Measurements from ENCODE around the gene ARHGEF28.

The ARHGEF28 gene

DNA sequence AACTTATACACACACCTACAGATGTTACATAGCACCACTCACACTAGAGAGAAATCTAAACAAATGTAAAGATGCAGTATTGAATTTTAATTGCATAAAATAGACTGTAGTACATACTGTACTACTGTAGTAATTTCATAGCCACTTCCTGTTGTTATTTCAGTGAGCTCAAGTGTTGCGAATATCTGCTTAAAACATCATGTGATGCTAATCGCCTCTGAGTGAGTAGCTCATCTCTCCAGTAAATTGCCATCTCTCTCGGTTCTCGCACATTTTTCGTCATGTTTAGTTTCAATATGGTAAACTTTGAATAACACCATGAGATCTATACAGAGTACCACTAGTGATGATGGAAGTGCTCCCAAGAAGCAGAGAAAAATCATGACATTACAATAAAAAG, 22.0 kb upstream of the ARHGEF28 start:
- TF ChIP-seq FOXP2 (optimal IDR thresholded peaks at IDR 0.05; ENCODE audit: borderline replicate concordance, extremely low read depth, extremely low read length, insufficient read depth) (no peak), TAF1 (IDR thresholded peaks at IDR 0.05; ENCODE audit: borderline replicate concordance, insufficient read depth, low read length) (no peak), SIN3A (IDR thresholded peaks at IDR 0.05; ENCODE audit: borderline replicate concordance, insufficient read depth, low read length) (no peak), REST (IDR thresholded peaks at IDR 0.05; ENCODE audit: insufficient read depth in 1 of 2, low read depth in 2 of 2, low read length in 2 of 2) (no peak), POLR2AphosphoS5 (IDR thresholded peaks at IDR 0.05; ENCODE audit: low read depth, low read length) (no peak)

DNA sequence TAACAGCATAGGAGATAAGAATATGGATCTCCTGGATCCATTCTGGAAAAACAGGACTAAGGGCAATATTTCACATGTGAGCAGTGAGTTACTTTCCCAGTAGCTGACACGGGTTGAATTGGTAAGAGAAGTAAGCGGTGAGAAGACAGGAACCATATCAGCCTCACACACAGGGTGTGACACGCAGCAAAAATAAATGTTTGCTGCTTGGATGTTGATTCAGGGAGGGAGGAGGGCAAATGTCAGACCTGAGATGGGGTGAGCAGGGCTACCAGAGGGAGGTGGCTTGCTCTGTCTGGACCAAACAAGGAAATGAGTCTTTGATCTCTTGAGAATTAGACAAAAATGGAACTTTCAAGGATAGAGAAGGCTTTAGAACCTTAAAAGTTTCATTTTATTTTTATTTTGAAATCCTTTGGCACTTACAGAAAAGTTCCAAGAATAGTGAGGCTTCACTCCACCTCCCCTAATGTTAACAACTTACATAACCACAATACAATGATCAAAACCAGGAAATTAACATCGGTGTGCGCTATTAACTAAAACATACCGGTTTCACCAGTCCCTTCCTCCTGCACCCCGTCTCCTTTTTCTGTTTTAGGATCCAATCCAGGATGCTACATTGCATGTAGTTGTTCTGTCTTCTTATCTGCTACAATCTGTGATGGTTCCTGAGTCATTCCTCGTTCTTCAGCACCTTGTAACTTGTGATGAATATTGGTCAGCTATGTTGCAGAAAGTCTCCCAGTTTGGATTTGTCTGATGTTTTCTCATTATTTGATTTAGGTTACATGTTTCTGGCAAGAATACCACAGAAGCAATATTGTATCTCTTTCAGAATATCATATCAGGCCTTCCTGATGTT, 20.5 kb upstream of the ARHGEF28 start:
- TF ChIP-seq REST (IDR thresholded peaks at IDR 0.05; ENCODE audit: insufficient read depth in 1 of 2, low read depth in 2 of 2, low read length in 2 of 2) (no peak), FOXP2 (optimal IDR thresholded peaks at IDR 0.05; ENCODE audit: borderline replicate concordance, extremely low read depth, extremely low read length, insufficient read depth) (no peak), TAF1 (IDR thresholded peaks at IDR 0.05; ENCODE audit: borderline replicate concordance, insufficient read depth, low read length) (no peak), POLR2AphosphoS5 (IDR thresholded peaks at IDR 0.05; ENCODE audit: low read depth, low read length) (no peak), SIN3A (IDR thresholded peaks at IDR 0.05; ENCODE audit: borderline replicate concordance, insufficient read depth, low read length) (no peak)

GRCh38 chr5:73606206-73606753, 19.7 kb upstream of the ARHGEF28 start:
- TF ChIP-seq FOXP2 (optimal IDR thresholded peaks at IDR 0.05; ENCODE audit: borderline replicate concordance, extremely low read depth, extremely low read length, insufficient read depth) (no peak), POLR2AphosphoS5 (IDR thresholded peaks at IDR 0.05; ENCODE audit: low read depth, low read length) (no peak)

GRCh38 chr5:73607228-73607627, 18.8 kb upstream of the ARHGEF28 start:
- TF ChIP-seq SIN3A (IDR thresholded peaks at IDR 0.05; ENCODE audit: borderline replicate concordance, insufficient read depth, low read length): no peak
- no peak for TF ChIP-seq REST (IDR thresholded peaks at IDR 0.05; ENCODE audit: insufficient read depth in 1 of 2, low read depth in 2 of 2, low read length in 2 of 2)

- TF ChIP-seq REST (IDR thresholded peaks at IDR 0.05; ENCODE audit: insufficient read depth in 1 of 2, low read depth in 2 of 2, low read length in 2 of 2): no peak
- no peak for TF ChIP-seq FOXP2 (optimal IDR thresholded peaks at IDR 0.05; ENCODE audit: borderline replicate concordance, extremely low read depth, extremely low read length, insufficient read depth)
- TF ChIP-seq POLR2AphosphoS5 (IDR thresholded peaks at IDR 0.05; ENCODE audit: low read depth, low read length): no peak
- TF ChIP-seq SIN3A (IDR thresholded peaks at IDR 0.05; ENCODE audit: borderline replicate concordance, insufficient read depth, low read length): no peak
- TF ChIP-seq TAF1 (IDR thresholded peaks at IDR 0.05; ENCODE audit: borderline replicate concordance, insufficient read depth, low read length): no peak
Measured at GRCh38 chr5:73612799-73613198, 13.2 kb upstream of the ARHGEF28 start.
